Measurements from ENCODE around the gene PHF21B. TPM values are rescaled to one million over a fixed set of nuclear protein-coding genes. Genes with fewer than 3 reads are reported as not detected.

PHF21B gene
- total and polyA plus RNA-seq, 2 donors (not counting 3 experiments of a cell fraction or from before 2014, with no cell fraction given) = not detected

DNA sequence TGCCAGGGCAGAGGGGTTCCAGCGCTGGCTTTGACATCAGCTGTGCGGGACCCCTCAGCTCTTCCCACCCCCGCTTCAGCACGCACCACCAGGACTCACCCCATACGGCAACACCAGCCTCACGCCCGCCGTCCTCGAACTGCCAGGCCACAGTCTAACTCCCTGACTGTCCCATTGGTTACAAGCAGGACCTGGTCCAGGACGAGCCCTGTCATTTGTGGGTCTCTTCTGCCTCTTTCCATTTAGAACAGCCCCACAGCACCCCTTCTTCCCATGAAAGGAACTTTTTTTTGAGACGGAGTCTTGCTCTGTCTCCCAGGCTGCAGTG, 81.7 kb downstream of the PHF21B start:
- no peak for FAIRE-seq
- Histone ChIP-seq H2AFZ (ENCODE audit: low read depth, low read length) (no peak overlapping the region), H3K9me3 (replicated peaks; ENCODE audit: control insufficient read depth, insufficient read depth, low read length) (no peaks in the 10 kb centered on the region), H3K4me2 (ENCODE audit: insufficient read depth, low read length) (no peak overlapping the region), H3K27ac (ENCODE audit: insufficient read depth, low read depth, low read length) (no peak overlapping the region), H3K79me2 (ENCODE audit: control insufficient read depth, insufficient read depth, low read length) (no peaks in the 10 kb centered on the region), H3K36me3 (ENCODE audit: control insufficient read depth in 2 of 2, extremely low read depth in 1 of 2, insufficient read depth in 2 of 2, low read length in 2 of 2) (no peaks in the 10 kb centered on the region), H3K9ac (replicated peaks; ENCODE audit: extremely low read depth, insufficient read depth, low read length) (no peak overlapping the region), H4K20me1 (replicated peaks; ENCODE audit: control insufficient read depth, extremely low read depth, insufficient read depth, low read length) (no peaks in the 10 kb centered on the region), H3K27me3 (ENCODE audit: control insufficient read depth in 2 of 2, insufficient read depth in 2 of 2, low read length in 2 of 2) (no peaks in the 10 kb centered on the region), H3K4me1 (ENCODE audit: control insufficient read depth, extremely low read depth, insufficient read depth, low read length) (no peaks in the 10 kb centered on the region), H3K9me1 (replicated peaks; ENCODE audit: control insufficient read depth, extremely low read depth, insufficient read depth, low read length) (no peaks in the 10 kb centered on the region), H3K4me3 (replicated peaks in 1 of 3; ENCODE audit: insufficient read depth in 1 of 3, low read depth in 1 of 3, low read length in 3 of 3) (no peak overlapping the region)
- DNase-seq (ENCODE audit: low read depth, low spot score) = no peak
- POLR2A ChIA-PET = no interaction called here
- TF ChIP-seq, protein P1, sequence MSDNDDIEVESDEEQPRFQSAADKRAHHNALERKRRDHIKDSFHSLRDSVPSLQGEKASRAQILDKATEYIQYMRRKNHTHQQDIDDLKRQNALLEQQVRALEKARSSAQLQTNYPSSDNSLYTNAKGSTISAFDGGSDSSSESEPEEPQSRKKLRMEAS (IDR thresholded peaks at IDR 0.05; ENCODE audit: insufficient read depth, insufficient read length) = no peak
- TF ChIP-seq EZH2 (IDR thresholded peaks at IDR 0.05; ENCODE audit: borderline replicate concordance, low read depth, low read length, severe bottlenecking) = no peak
- no peak for TF ChIP-seq MYC (IDR thresholded peaks at IDR 0.05; ENCODE audit: low read depth, low read length)
- TF ChIP-seq FOS (IDR thresholded peaks at IDR 0.05; ENCODE audit: borderline replicate concordance, insufficient read depth, low read length) = no peak
- no peak for TF ChIP-seq JUN (IDR thresholded peaks at IDR 0.05; ENCODE audit: borderline replicate concordance, insufficient read depth, insufficient read length, low read depth)
- TF ChIP-seq POLR2AphosphoS5 (IDR thresholded peaks at IDR 0.05; ENCODE audit: insufficient read depth, low read depth, low read length) = no peak
- TF ChIP-seq, protein P2, sequence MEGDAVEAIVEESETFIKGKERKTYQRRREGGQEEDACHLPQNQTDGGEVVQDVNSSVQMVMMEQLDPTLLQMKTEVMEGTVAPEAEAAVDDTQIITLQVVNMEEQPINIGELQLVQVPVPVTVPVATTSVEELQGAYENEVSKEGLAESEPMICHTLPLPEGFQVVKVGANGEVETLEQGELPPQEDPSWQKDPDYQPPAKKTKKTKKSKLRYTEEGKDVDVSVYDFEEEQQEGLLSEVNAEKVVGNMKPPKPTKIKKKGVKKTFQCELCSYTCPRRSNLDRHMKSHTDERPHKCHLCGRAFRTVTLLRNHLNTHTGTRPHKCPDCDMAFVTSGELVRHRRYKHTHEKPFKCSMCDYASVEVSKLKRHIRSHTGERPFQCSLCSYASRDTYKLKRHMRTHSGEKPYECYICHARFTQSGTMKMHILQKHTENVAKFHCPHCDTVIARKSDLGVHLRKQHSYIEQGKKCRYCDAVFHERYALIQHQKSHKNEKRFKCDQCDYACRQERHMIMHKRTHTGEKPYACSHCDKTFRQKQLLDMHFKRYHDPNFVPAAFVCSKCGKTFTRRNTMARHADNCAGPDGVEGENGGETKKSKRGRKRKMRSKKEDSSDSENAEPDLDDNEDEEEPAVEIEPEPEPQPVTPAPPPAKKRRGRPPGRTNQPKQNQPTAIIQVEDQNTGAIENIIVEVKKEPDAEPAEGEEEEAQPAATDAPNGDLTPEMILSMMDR (IDR thresholded peaks at IDR 0.05; ENCODE audit: extremely low read depth in 1 of 2, insufficient read depth in 1 of 2, low read depth in 1 of 2, low read length in 2 of 2) = no peak
- no peak for TF ChIP-seq GATA2 (IDR thresholded peaks at IDR 0.05; ENCODE audit: insufficient read depth, insufficient read length, low read depth, low read length)
- TF ChIP-seq POLR2A (IDR thresholded peaks at IDR 0.05; ENCODE audit: low read depth, low read length) = no peak
- CTCF ChIA-PET = no interaction called here
- no TSS peak for BruUV-seq (replicated peaks)
- intact Hi-C loops (cut with micrococcal nuclease) = no loop called here
- dilution Hi-C loops (cut with MboI; ENCODE audit: extremely low pct_ligation_motif_present, low sequenced_read_pairs) = no loop called here
